MG63 (cell line): ENCODE results near the gene TMC4. TPM values are rescaled to one million over a fixed set of nuclear protein-coding genes. Genes with fewer than 3 reads are reported as not detected.

ENCODE experiments used
- DNase-seq: peaks from one replicate; pipeline ENCODE4 v3.0.0-alpha.2; 2020
- H3K27me3 ChIP-seq: fragments of 250-450 bp; sonication (Bioruptor Pico); 2 replicates; pipeline ENCODE4 v1.5.1; 2020; ENCODE audit warnings: mild to moderate bottlenecking, moderate library complexity
- H3K36me3 ChIP-seq: fragments of 250-450 bp; sonication (Bioruptor Pico); 2 replicates; pipeline ENCODE4 v1.5.1; 2020; ENCODE audit warnings: mild to moderate bottlenecking, moderate library complexity
- H3K4me3 ChIP-seq: fragments of 250-450 bp; sonication (Bioruptor Pico); 2 replicates; pipeline ENCODE4 v1.5.1; 2020; ENCODE audit warnings: mild to moderate bottlenecking, moderate library complexity
- H3K9me3 ChIP-seq: fragments of 250-450 bp; sonication (Bioruptor Pico); 2 replicates; pipeline ENCODE4 v1.5.1; 2020; ENCODE audit warnings: mild to moderate bottlenecking, moderate library complexity
- total RNA-seq: library from RNA; depleted of rRNA; stranded (reverse); fragments of >200 nt; shearing (Covaris generic); gene quantifications from 2 replicates; pipeline ENCODE4 v1.2.3, GENCODE V29; 2014; ENCODE audit warnings: low replicate concordance

TMC4 gene
- total RNA-seq, 1 experiment from 2014 or later: not detected

DNA sequence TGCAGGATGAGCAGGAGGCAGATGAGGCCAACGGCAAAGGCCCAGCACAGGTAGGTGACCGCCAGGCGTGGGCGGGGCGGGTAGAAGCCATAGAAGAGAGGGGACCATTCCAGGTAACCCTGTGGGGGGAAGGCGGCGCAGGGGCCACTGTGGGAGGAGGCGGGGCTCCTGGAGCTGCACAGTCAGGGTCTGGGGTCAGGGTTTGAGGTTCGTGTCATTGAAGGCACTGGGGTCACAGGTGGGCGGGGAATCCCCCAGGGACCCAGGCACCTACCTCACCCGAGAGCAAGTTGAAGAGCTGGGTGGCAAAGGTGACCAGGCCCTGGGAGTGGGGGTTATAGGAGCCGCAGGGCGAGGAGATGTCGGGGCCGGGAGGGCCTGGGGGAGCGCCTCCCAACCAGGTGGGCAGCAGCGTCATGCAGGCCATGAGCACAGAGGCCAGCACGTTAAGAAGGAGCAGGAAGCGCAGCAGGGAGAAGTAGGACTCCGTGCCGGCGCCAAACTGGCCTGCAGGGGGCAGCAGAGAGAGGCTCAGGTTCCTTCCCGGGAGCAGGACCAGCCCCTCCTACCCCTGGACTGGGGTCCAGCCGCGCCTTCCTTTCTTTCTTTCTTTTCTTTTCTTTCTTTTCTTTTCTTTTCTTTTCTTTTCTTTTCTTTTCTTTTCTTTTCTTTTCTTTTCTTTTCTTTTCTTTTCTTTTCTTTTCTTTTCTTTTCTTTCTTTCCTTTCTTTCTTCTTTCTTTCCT lies 4.6 kb downstream of the TMC4 start:
- DNase-seq: peak; percentile 88
- Histone ChIP-seq H3K9me3 (peaks cover 5% of the 10 kb centered on the region; the same call in 1 of the 2 replicates), H3K27me3 (peaks cover 5% of the 10 kb centered on the region), H3K4me3 (no peak overlapping the region), H3K36me3 (no peaks in the 10 kb centered on the region)

DNA sequence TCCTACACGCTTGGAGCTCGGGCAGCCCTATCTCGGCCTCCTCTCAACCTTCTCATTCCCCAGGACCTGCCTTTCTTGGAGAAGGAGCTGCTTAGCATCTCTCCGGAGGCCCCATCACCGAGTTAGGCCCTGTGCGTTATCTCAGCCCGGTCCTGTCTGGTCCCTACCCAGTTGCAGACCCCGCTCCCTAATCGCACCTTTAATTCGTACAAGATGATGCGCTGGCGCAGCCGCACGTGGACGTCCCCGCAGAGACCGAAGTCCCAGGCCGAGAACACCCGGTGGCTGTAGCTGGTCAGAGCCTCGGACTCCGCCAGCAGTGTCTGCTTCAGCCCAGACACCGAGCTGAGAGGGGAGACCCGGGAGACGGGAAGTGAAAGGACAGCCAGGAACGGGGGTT lies 7.7 kb downstream of the TMC4 start:
- Histone ChIP-seq H3K9me3 (peaks cover 5% of the 10 kb centered on the region; the same call in 1 of the 2 replicates), H3K27me3 (peaks cover 5% of the 10 kb centered on the region), H3K4me3 (no peak overlapping the region), H3K36me3 (no peaks in the 10 kb centered on the region)
- no peak for DNase-seq

DNA sequence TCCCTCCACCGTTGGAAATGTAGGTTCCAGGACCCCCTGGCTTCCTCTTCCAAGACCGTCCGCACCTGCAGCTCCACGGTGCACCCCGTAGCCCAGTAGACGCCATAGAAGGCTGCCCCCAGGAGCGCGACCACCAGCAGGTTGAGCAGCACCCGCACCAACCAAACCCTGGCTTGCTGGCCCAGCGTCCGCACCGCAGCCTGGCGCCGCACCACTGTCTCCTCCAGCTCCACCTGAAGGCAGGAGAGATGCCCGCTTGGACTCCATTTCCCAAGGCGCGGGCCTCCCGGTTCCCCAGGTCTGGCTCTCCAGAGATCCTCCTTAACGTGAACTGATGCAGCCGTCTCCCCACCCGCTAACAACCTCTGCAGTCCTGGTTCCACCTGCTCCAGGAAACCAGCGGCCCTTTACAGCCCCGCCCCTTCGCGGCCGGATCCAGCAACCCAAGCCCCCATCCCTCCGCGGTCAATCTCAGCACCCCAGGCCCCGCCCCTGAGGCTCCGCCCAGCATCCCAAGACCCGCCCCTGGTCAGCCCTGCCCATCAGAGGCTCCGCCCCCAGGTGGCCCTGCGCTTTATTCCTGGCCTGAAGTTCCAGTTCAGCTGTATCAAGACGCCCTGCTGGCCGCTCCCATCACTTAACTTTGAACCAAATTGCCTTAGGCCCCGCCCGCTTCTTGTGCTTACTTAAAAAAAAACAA lies 8.4 kb downstream of the TMC4 start:
- peaks cover 5% of the 10 kb centered on the region; the same call in 1 of the 2 replicates for H3K9me3 ChIP-seq
- no peak for DNase-seq
- H3K4me3 ChIP-seq: no peak overlapping the region
- H3K27me3 ChIP-seq: peaks cover 5% of the 10 kb centered on the region
- H3K36me3 ChIP-seq: no peaks in the 10 kb centered on the region

DNA sequence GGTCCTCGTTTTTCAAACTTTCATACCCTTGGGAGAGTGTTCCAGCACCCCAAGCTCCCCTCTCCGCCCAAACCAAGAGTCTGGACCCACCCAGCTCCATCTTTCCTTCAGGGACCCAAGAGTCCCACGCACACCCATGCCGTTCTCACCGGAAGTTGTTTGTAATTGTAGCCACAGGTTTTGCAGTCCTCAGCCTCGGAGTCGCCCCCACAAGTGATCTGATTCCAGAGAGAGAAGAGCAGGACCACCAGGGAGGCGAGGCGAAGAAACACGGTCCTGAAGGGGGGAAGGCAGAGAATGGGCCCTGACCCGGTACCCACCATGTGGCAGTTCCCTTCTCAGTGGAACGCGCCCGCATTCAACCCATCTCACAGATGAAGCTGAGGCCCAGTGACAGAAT lies 10.1 kb downstream of the TMC4 start:
- peaks cover 5% of the 10 kb centered on the region; the same call in 1 of the 2 replicates for H3K9me3 ChIP-seq
- H3K36me3 ChIP-seq: peaks cover 12% of the 10 kb centered on the region
- peaks cover 5% of the 10 kb centered on the region for H3K27me3 ChIP-seq
- no peak for DNase-seq
- H3K4me3 ChIP-seq: no peak overlapping the region

DNA sequence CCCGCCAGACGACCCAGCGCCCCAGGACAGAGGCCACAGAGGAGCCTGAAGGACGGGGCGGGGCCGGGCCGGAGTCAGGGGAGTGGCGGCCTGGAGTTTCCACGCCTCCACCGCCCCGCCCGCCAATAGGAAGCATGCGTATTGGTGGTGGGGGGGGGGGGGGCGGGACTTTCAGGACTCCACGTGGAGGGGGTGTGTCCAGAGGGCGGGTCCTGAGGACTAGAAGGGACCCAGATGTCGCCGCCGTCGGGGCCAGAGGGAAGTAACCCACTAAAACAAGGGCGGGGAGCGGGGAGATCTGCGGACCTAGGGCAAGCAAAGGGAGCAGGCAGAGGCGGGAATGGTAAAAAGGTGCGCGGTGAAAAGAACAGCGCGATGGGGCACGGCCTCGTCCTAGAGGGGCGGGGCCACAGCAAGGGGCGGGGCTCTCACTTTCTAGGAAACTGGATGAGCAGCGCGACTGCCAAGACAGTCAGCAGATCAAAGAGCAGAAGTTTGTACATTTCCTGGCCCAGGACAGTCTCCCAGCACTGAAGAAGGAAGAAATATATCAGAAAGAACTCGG lies 10.6 kb downstream of the TMC4 start:
- H3K36me3 ChIP-seq: peaks cover 17% of the 10 kb centered on the region
- H3K9me3 ChIP-seq: peaks cover 5% of the 10 kb centered on the region; the same call in 1 of the 2 replicates
- no peak overlapping the region for H3K4me3 ChIP-seq
- no peak for DNase-seq
- peaks cover 5% of the 10 kb centered on the region for H3K27me3 ChIP-seq

DNA sequence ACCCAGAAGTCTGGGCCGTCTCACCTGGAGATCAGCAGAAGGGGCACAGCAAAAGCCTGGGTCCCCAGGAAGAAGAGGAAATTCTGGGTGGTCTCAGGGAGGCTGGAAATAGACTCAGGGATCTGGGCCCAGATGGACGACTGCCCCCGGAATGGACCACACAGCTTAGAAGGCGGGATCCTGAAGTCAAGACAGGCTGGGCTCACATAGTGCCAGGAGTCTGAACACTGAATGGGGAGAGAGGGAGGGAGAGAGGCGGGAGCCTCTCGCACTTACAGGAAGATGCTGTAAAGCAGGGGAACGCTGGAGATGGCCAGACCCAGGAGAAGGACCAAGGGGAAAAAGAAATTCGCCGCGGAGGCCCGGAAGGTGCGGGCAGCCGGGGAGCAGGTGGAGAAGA lies 12.1 kb downstream of the TMC4 start:
- no peaks in the 10 kb centered on the region for H3K27me3 ChIP-seq
- DNase-seq: no peak
- peaks cover 5% of the 10 kb centered on the region; the same call in 1 of the 2 replicates for H3K9me3 ChIP-seq
- H3K4me3 ChIP-seq: peak overlapping the region; percentile 83
- peaks cover 32% of the 10 kb centered on the region for H3K36me3 ChIP-seq

DNA sequence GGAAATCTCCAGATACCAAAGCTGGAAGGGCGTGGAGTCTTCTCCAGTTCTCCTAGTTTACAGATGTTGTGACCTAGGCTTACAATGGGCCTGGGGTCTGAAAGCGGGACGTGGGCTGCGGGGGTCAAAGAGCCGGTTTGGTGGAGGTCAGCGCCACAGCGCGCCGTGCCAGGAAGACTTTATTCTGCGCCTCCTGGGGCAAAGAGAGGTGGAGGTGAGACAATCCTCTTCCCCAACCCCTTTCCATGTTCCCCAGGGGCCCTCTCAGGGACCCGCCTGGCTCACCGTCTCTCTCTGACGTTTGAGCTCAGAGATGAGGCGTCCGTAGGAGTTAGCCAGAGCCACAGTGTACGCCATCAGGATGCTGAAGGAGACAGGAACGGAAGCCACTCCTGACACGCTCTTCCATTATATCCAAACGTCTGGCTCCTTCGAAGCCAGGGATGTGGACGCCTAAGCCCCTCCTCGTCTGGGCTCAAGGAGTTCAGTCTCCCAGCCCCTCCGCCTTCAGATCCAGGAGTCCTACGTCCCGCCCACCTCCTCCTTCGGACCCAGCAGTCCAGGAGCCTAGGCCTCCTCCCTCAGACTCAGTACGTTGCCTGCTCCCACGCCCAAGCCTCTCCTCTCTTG lies 12.7 kb downstream of the TMC4 start:
- H3K36me3 ChIP-seq: peaks cover 37% of the 10 kb centered on the region
- peak overlapping the region; percentile 83 for H3K4me3 ChIP-seq
- H3K27me3 ChIP-seq: no peaks in the 10 kb centered on the region
- peaks cover 5% of the 10 kb centered on the region; the same call in 1 of the 2 replicates for H3K9me3 ChIP-seq
- no peak for DNase-seq

DNA sequence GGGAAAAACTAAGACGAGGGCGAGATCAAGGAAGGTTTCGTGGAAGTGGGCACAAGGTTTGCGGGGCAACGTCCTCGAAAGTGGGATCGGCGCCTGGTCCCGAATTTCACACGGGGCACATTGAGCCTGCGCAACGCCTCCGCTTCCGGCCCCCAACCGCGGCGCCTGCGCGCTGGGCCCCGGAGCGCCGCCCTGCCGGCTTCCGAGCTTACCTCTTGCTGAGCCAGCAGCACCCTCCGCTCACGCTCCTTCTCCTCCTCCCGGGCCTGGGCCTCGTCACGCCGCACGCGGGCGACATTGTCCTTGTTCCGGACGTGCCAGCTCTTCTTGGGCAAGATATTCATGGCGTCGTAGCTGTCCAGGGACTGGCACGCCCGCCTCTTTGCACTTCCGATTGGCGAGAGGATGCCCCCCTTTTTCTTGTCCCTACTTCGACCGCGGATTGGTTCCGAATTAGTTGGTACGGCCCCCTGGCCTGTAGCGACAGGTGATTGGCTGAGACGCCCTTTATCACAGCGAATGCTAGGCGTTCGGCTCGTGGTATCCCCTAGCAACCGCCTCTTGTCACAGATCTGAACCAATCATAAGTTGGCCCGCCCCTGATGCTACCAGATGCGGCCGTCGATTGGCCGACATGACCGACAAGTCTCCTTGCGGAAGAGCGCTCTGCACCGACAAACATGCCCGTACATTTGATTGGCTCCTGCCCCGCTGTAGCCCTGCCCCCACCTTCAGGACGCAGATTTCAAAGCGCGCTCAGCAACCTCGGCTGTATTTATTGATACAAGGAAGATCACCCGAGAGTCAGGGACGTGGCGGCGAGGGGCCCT lies 13.4 kb downstream of the TMC4 start, which contains the start of gene LENG1:
LENG1 (minus strand) TSS at position 370 of the 830 bp plus-strand sequence; CDS start at position 344, 26 bp downstream.
- H3K9me3 ChIP-seq: peaks cover 3% of the 10 kb centered on the region; the same call in 1 of the 2 replicates
- peak; percentile 100 for DNase-seq
- peaks cover 45% of the 10 kb centered on the region for H3K36me3 ChIP-seq
- no peaks in the 10 kb centered on the region for H3K27me3 ChIP-seq
- peak within 1 kb of the TSS; percentile 83 for H3K4me3 ChIP-seq

DNA sequence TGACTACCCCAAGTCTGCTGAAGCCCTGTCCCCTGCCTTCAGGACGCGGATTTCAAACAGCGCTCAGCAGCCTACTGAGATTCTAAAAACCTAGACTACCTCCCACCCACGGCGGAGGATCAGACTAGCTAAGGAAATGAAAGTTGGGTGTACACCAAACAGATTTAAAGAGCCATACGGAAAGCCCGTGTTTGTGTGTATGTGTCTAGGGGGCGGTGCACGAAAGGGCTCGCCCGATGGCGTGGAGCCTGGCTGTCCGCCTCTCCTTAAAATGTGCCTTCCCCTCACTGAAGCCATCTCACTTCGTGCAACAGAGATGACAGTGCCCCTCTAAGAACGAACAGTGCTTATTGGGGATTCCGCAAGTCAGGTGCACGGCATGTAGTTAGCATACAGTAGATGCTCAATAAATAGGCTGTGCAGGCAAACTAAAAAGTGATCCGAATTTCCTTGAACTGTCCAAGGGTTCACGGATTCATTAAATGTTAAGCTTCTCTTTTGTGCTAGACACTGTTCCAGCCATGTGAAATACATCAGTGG lies 14.1 kb downstream of the TMC4 start:
- Histone ChIP-seq H3K9me3 (no peaks in the 10 kb centered on the region), H3K27me3 (no peaks in the 10 kb centered on the region), H3K36me3 (peaks cover 52% of the 10 kb centered on the region), H3K4me3 (peak overlapping the region; percentile 83)
- no peak for DNase-seq

DNA sequence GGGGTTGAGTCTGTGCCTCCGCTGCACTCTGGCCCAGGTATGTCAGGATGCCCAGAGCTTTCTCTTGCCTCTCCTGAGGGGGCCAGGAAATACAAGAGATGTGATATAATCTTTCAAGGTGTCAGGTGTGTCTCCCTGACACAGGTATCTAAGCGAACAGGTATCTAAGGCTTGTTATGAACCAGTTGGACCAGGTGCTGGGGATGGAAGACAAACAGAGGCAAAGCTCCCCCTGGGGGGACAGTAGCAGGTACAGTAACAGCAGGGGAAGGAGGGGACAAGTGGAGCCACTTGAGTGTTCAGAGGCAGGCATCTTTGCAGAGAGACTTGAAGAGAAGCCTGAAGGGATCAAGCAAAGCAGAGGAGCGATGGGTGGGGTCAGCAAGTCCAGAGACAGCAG lies 16.0 kb downstream of the TMC4 start:
- no peaks in the 10 kb centered on the region for H3K9me3 ChIP-seq
- H3K27me3 ChIP-seq: no peaks in the 10 kb centered on the region
- no peak for DNase-seq
- H3K4me3 ChIP-seq: no peak overlapping the region
- H3K36me3 ChIP-seq: peaks cover 71% of the 10 kb centered on the region

DNA sequence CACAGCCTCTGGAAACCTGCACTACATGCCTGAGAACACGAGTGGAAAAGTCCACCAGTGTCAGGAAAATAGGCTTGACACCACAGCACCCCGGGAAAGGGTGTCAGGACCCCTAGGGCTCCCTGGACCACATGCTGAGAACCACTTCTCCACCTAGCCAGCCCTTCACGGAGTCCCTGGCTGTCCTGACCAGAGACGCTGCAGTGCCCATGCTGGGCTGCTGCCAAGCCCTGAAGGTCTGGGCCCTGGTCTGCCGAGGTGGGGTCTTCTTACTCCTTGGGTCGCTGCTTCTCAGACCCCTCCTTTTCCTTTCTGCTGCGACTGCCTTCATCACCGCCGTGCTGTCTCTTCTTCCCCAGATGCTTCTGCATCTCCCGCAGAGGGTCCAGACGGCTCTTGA lies 16.5 kb downstream of the TMC4 start:
- no peak overlapping the region for H3K4me3 ChIP-seq
- DNase-seq: no peak
- peaks cover 76% of the 10 kb centered on the region for H3K36me3 ChIP-seq
- H3K27me3 ChIP-seq: no peaks in the 10 kb centered on the region
- no peaks in the 10 kb centered on the region for H3K9me3 ChIP-seq

DNA sequence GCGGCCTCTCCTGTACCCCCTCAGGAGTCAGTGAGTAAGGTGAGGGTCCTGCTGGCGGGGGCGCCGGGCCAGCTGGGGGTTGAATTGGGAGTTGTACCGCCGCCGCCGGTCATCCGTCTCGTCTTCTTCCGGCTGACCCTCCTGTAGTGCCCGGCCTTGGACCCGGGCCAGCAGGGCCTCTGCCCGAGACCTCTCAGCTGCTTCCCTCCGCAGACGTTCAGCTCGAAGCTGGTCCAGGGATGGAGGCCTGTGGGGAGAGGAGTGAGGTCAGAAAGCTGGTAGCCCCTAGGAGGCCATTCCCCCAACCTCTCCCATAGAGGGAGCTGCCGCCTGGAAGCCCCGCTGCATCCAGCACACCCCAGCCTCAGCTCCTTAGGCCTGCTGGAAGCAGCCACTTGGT lies 17.3 kb downstream of the TMC4 start:
- H3K9me3 ChIP-seq: no peaks in the 10 kb centered on the region
- no peaks in the 10 kb centered on the region for H3K27me3 ChIP-seq
- peaks cover 83% of the 10 kb centered on the region for H3K36me3 ChIP-seq
- DNase-seq: no peak
- no peak overlapping the region for H3K4me3 ChIP-seq

DNA sequence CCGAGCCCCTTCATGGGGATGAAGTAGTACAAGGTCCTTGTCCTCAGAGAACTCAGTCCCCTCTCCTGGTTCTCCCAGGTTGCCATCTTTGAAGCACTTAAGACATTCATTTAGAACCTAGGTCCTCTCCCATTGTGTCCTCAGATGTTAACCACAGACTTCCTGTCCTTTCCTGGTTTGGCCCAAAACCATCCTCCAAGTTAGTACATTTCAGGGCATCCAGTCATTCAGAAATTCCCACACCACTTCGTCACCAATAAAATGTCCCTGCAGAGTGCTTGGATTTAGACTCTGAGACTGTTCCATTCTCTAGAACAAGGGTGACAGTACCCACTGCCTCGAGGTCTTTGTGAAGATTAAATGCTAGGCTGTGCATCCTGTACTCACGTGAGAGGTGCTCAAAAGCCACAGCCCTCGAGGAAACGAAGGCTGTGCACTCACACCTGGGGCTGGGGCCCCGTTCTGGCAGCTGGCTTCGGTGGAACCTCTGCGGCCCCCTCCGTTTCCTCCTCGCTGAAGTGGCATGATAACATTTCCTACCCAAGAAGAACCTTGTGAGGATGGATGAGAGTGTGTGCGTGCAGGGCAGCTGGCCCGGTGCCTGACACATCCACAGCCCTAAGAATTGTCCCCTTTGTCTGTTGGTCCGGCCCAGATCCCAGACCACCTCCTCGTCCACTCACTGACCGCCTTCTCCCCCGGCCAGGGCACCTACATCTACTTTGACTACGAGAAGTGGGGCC lies 18.2 kb downstream of the TMC4 start:
- H3K36me3 ChIP-seq: peaks cover 87% of the 10 kb centered on the region
- H3K9me3 ChIP-seq: no peaks in the 10 kb centered on the region
- no peak overlapping the region for H3K4me3 ChIP-seq
- no peak for DNase-seq
- H3K27me3 ChIP-seq: no peaks in the 10 kb centered on the region

DNA sequence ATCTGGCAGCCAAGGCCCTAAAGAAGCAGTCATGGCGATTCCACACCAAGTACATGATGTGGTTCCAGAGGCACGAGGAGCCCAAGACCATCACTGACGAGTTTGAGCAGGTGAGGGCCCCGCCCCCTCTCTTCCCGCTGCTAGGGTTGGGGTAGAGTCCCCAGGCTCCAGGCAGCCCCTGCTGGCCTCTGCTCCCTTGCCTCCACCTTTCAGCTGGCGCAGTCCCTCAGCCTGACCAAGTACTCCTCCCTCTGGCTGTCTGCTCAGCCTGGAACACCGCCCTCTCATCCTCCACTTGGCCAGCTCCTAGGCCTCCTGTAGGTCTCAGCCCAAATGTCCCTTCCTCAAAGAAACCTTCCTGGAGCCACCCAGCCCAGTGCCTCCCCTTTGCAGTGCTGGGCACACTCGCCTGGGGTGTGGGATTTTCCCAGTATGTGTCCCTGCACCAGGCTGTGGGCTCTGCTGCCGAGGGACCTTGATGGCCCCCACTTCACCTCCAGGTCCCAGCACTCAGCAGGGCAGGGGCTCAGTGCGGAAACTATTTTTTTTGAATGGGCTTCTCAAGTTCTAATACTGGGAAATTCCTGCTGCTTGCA lies 19.1 kb downstream of the TMC4 start:
- H3K4me3 ChIP-seq: no peak overlapping the region
- H3K36me3 ChIP-seq: peaks cover 94% of the 10 kb centered on the region
- no peaks in the 10 kb centered on the region for H3K9me3 ChIP-seq
- DNase-seq: no peak
- H3K27me3 ChIP-seq: no peaks in the 10 kb centered on the region

DNA sequence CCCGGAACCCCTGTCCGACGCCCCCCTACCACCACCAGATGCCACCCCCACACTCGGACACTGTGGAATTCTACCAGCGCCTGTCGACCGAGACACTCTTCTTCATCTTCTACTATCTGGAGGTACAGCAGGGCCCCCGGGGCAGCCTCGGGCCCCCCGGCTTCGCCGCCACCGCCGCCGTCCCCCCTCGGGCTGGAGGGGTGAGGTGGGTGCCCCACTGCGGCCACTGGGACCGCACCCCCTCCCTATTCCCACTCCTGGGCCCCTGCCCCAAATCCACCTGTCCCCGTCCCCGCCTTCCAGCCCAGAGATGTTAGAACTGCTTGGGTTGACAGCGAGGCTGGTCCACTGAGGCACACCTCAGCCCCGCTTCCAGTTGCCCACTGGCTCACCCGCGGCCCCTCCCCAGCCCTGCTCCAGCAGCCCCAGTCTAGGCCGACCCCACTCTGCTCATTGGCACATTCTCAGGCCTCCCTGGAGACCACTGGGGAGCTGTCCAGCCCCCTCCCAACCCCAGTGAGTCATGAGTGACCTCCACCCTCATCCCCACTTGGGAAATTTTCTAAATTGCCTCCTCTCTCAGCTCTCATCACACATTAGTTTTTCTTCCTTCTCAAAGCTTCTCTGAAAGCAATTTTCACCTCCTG lies 20.0 kb downstream of the TMC4 start:
- Histone ChIP-seq H3K4me3 (no peak overlapping the region), H3K27me3 (no peaks in the 10 kb centered on the region), H3K36me3 (peaks cover 92% of the 10 kb centered on the region), H3K9me3 (no peaks in the 10 kb centered on the region)
- no peak for DNase-seq
